ENCODE data around the gene SLC47A1. TPM values are rescaled to one million over a fixed set of nuclear protein-coding genes. Genes with fewer than 3 reads are reported as not detected.

Gene SLC47A1
- total and polyA plus RNA-seq, 9 of the 15 experiments (the other 6 are each of a cell fraction or from before 2014, with no cell fraction given): not detected

GRCh38 chr17:19494961-19495806 lies 38.5 kb upstream of the SLC47A1 start:
- Histone ChIP-seq H3K4me2 (ENCODE audit: insufficient read depth, low read length) (no peak overlapping the region; the same call in 1 of the 2 replicates), H3K4me1 (replicated peaks in 1 of 2; ENCODE audit: control insufficient read depth in 2 of 2, insufficient read depth in 2 of 2, low read length in 2 of 2) (peaks cover 0 to 8% of the 10 kb centered on the region in 2 experiments; a peak in 2 of 5 replicates), H3K27ac (ENCODE audit: extremely low read depth, low read depth, low read length) (no peak overlapping the region), H3K36me3 (ENCODE audit: control insufficient read depth, insufficient read depth, low read length) (no peaks in the 10 kb centered on the region), H3K9ac (ENCODE audit: insufficient read depth in 1 of 2, low read depth in 2 of 2, low read length in 2 of 2) (peak overlapping the region in 1 of 2 experiments; percentile 35; a peak in 1 of 4 replicates), H4K20me1 (replicated peaks; ENCODE audit: control insufficient read depth, insufficient read depth, low read length) (no peaks in the 10 kb centered on the region), H3K4me3 (no peak overlapping the region), H3K9me1 (ENCODE audit: control insufficient read depth, insufficient read depth, low read length) (no peaks in the 10 kb centered on the region), H2AFZ (ENCODE audit: low read depth, low read length) (no peak overlapping the region), H3K79me2 (ENCODE audit: control insufficient read depth, insufficient read depth, low read length) (no peaks in the 10 kb centered on the region), H3K27me3 (ENCODE audit: control insufficient read depth in 2 of 2, insufficient read depth in 2 of 2, low read length in 2 of 2) (peaks cover 0 to 12% of the 10 kb centered on the region in 2 experiments; a peak in 2 of 5 replicates), H3K9me3 (replicated peaks; ENCODE audit: control insufficient read depth, insufficient read depth, low read depth, low read length) (no peaks in the 10 kb centered on the region)
- FAIRE-seq: no peak
- in situ Hi-C loops (cut with MboI) (no loop called here), intact Hi-C loops (cut with micrococcal nuclease) (no loop called here)
- ChIA-PET CTCF (ENCODE audit: low intra/inter-chr PET ratio) (no interaction called here), POLR2A (interaction anchor here (0.6 kb wide), 1 partner anchor 10 kb away, joined by 3 read pairs; no protein-coding TSS in a partner anchor)
- BruUV-seq (replicated peaks): no TSS peak
- ATAC-seq: peak; percentile 83
- peak in 3 of 4 experiments; percentile 15 to 22 (median 21) for DNase-seq (ENCODE audit: extremely low read depth in 1 of 4, low spot score in 3 of 4)
- WGBS (ENCODE audit: insufficient coverage, low coverage, missing lambda C conversion rate): 13% methylated on average over 34 of the region's 40 CpGs
- TF ChIP-seq BRCA1 (IDR thresholded peaks at IDR 0.05) (no peak), BRCA1 (CRISPR knock-in tag; IDR thresholded peaks at IDR 0.05) (no peak), CREB1 (IDR thresholded peaks at IDR 0.05) (0 out of 2 replicates have a peak, but pooled peaks have one; percentile 42), CREB1 (CRISPR knock-in tag; IDR thresholded peaks at IDR 0.05) (no peak), PRMT5 (CRISPR knock-in tag; IDR thresholded peaks at IDR 0.05) (no peak), WHSC1 (IDR thresholded peaks at IDR 0.05; ENCODE audit: low read length) (no peak), ZNF224 (CRISPR knock-in tag; IDR thresholded peaks at IDR 0.05) (no peak), ZNF41 (CRISPR knock-in tag; conservative IDR thresholded peaks at IDR 0.05) (no peak), CHD2 (IDR thresholded peaks at IDR 0.05; ENCODE audit: low read depth, low read length) (peak; percentile 75; the same call in 1 of the 2 replicates), ZNF232 (CRISPR knock-in tag; IDR thresholded peaks at IDR 0.05) (no peak), PPARD (CRISPR knock-in tag; IDR thresholded peaks at IDR 0.05) (no peak), KLF13 (tag; IDR thresholded peaks at IDR 0.05; ENCODE audit: borderline replicate concordance, low read depth) (no peak), SRSF1 (IDR thresholded peaks at IDR 0.05; ENCODE audit: low read depth, low read length) (no peak), ZNF444 (CRISPR knock-in tag; IDR thresholded peaks at IDR 0.05) (no peak), ATF1 (CRISPR knock-in tag; IDR thresholded peaks at IDR 0.05) (no peak), ATF1 (tag; IDR thresholded peaks at IDR 0.05) (peak; percentile 64), ZNF778 (CRISPR knock-in tag; IDR thresholded peaks at IDR 0.05) (no peak), TAF9B (IDR thresholded peaks at IDR 0.05; ENCODE audit: partially characterized antibody) (no peak), SMAD1 (IDR thresholded peaks at IDR 0.05; ENCODE audit: low read depth, low read length, partially characterized antibody) (no peak)

Data from K562 (cell line).